OCI-LY1 (cell line): Measurements from ENCODE around the gene LMX1A.

Experiments used
- H2AFZ ChIP-seq: fragments of 200-600 bp; sonication (generic), shearing (Covaris generic); 2 replicates; pipeline ENCODE4 v1.6.0; 2014; ENCODE audit warnings: antibody characterized with exemption, mild to moderate bottlenecking, low read length
- H3F3A ChIP-seq: fragments of 200-600 bp; sonication (generic), shearing (Covaris generic); 2 replicates; pipeline ENCODE4 v1.6.0; 2014; ENCODE audit warnings: mild to moderate bottlenecking, antibody characterized with exemption, low read length, moderate library complexity; ENCODE audit not compliant: insufficient read depth
- H3K27ac ChIP-seq: fragments of 200-600 bp; sonication (generic); 2 replicates; pipeline ENCODE4 v1.5.1; 2014; ENCODE audit warnings: low read length, mixed run types, mild to moderate bottlenecking, low read depth; ENCODE audit not compliant: poor library complexity, severe bottlenecking
- H3K27me3 ChIP-seq: fragments of 200-600 bp; sonication (generic); 2 replicates; pipeline ENCODE4 v1.6.0; 2014; ENCODE audit warnings: antibody characterized with exemption, mild to moderate bottlenecking, low read length, moderate library complexity; ENCODE audit not compliant: insufficient read depth
- H3K36me3 ChIP-seq: fragments of 200-600 bp; sonication (generic); 2 replicates; pipeline ENCODE4 v1.6.1; 2014; ENCODE audit warnings: mild to moderate bottlenecking, antibody characterized with exemption, low read length, moderate library complexity, mixed read lengths; ENCODE audit not compliant: insufficient read depth
- H3K4me1 ChIP-seq: fragments of 200-600 bp; sonication (generic); 2 replicates; pipeline ENCODE4 v1.5.1; 2014; ENCODE audit warnings: mild to moderate bottlenecking, low read length, moderate library complexity; ENCODE audit not compliant: insufficient read depth, severe bottlenecking
- H3K4me2 ChIP-seq: fragments of 200-600 bp; sonication (generic), shearing (Covaris generic); 2 replicates; pipeline ENCODE4 v1.6.1; 2014; ENCODE audit warnings: low read length
- H3K4me3 ChIP-seq: fragments of 200-600 bp; sonication (generic); 2 replicates; pipeline ENCODE4 v1.5.1; 2014; ENCODE audit warnings: low read length, low read depth, mild to moderate bottlenecking, mixed read lengths; ENCODE audit not compliant: poor library complexity, severe bottlenecking
- H3K79me2 ChIP-seq: fragments of 200-600 bp; shearing (Covaris generic); 2 replicates; pipeline ENCODE4 v1.6.1; 2016; ENCODE audit warnings: mixed run types, low read length, mixed read lengths; ENCODE audit not compliant: insufficient read depth
- H3K9ac ChIP-seq: fragments of 200-600 bp; sonication (generic), shearing (Covaris generic); 2 replicates; pipeline ENCODE4 v1.6.1; 2014; ENCODE audit warnings: mild to moderate bottlenecking, low read length, mixed read lengths
- H3K9me2 ChIP-seq: fragments of 200-600 bp; sonication (generic), shearing (Covaris generic); 2 replicates; pipeline ENCODE4 v1.6.1; 2014; ENCODE audit warnings: low read depth, mild to moderate bottlenecking, low read length, mixed read lengths
- H3K9me3 ChIP-seq: fragments of 200-600 bp; shearing (Covaris generic); 2 replicates; pipeline ENCODE4 v1.6.1; 2014; ENCODE audit warnings: low read length, mixed read lengths
- H4K20me1 ChIP-seq: fragments of 200-600 bp; sonication (generic), shearing (Covaris generic); 2 replicates; pipeline ENCODE4 v1.6.0; 2016; ENCODE audit warnings: mild to moderate bottlenecking, low read length; ENCODE audit not compliant: insufficient read depth
- CTCF ChIP-seq: fragments of 200-600 bp; sonication (generic), shearing (Covaris generic); IDR thresholded peaks from 2 replicates; pipeline ENCODE4 v1.5.1; 2017; ENCODE audit warnings: mild to moderate bottlenecking, antibody characterized with exemption, low read length, moderate library complexity, mixed read lengths
- EZH2 ChIP-seq: fragments of 200-600 bp; sonication (generic), shearing (Covaris generic); IDR thresholded peaks from 2 replicates; pipeline ENCODE4 v1.8.0; 2017; ENCODE audit warnings: borderline replicate concordance, mixed run types, mild to moderate bottlenecking, antibody characterized with exemption, low read length, moderate library complexity, mixed read lengths

Gene LMX1A

GRCh38 chr1:165234149-165234548 lies 122.4 kb downstream of the LMX1A start:
- Histone ChIP-seq H3K36me3 (no peaks in the 10 kb centered on the region), H2AFZ (no peak overlapping the region), H3K9me3 (no peaks in the 10 kb centered on the region), H3K27ac (no peak overlapping the region), H3K27me3 (no peaks in the 10 kb centered on the region), H3K4me3 (no peak overlapping the region), H4K20me1 (no peaks in the 10 kb centered on the region), H3K9ac (no peak overlapping the region), H3K79me2 (no peaks in the 10 kb centered on the region), H3K4me2 (no peak overlapping the region), H3F3A (no peaks in the 10 kb centered on the region), H3K4me1 (no peaks in the 10 kb centered on the region), H3K9me2 (no peaks in the 10 kb centered on the region)
- TF ChIP-seq EZH2 (no peak), CTCF (no peak)

- Histone ChIP-seq H3K4me2 (no peak overlapping the region), H3K27ac (no peak overlapping the region), H4K20me1 (no peaks in the 10 kb centered on the region), H3K79me2 (no peaks in the 10 kb centered on the region), H3F3A (no peaks in the 10 kb centered on the region), H3K9me3 (no peaks in the 10 kb centered on the region), H3K4me1 (no peaks in the 10 kb centered on the region), H3K9me2 (no peaks in the 10 kb centered on the region), H3K9ac (no peak overlapping the region), H3K27me3 (no peaks in the 10 kb centered on the region), H3K36me3 (no peaks in the 10 kb centered on the region), H3K4me3 (no peak overlapping the region), H2AFZ (no peak overlapping the region)
- TF ChIP-seq EZH2 (no peak), CTCF (no peak)
These were observed 127.8 kb downstream of the LMX1A start for GRCh38 chr1:165228676-165229075.

GRCh38 chr1:165228111-165228655 lies 128.3 kb downstream of the LMX1A start:
- no peaks in the 10 kb centered on the region for H3K9me2 ChIP-seq
- H3K4me2 ChIP-seq: no peak overlapping the region
- TF ChIP-seq CTCF: no peak
- no peak for TF ChIP-seq EZH2
- H3K27ac ChIP-seq: no peak overlapping the region
- H3K9ac ChIP-seq: no peak overlapping the region
- no peaks in the 10 kb centered on the region for H4K20me1 ChIP-seq
- H3K79me2 ChIP-seq: no peaks in the 10 kb centered on the region
- H3K36me3 ChIP-seq: no peaks in the 10 kb centered on the region
- H3K9me3 ChIP-seq: no peaks in the 10 kb centered on the region
- no peaks in the 10 kb centered on the region for H3F3A ChIP-seq
- no peaks in the 10 kb centered on the region for H3K4me1 ChIP-seq
- no peaks in the 10 kb centered on the region for H3K27me3 ChIP-seq
- no peak overlapping the region for H2AFZ ChIP-seq
- no peak overlapping the region for H3K4me3 ChIP-seq
